Activated T-cell treated with anti-CD3 and anti-CD28 coated beads, Interleukin-2, amount 50 U/mL, for 4 hours (primary cell): ENCODE data around the gene FAM219B. TPM values are rescaled to one million over a fixed set of nuclear protein-coding genes. Genes with fewer than 3 reads are reported as not detected.

ENCODE experiments used
- ATAC-seq, 2 donors: fragments of 200-7000 bp; cut with Tn5 transposase; one replicate each; pipeline ENCODE4 v1.10.0; 2021
- DNase-seq: peaks from one replicate; pipeline ENCODE4 v3.0.0-alpha.2; 2020
- H3K27me3 Mint-ChIP-seq: one replicate; pipeline ENCODE4 v1.8.0; 2021; ENCODE audit warnings: low read depth, mixed read lengths
- H3K36me3 Mint-ChIP-seq: one replicate; pipeline ENCODE4 v1.8.0; 2022; ENCODE audit warnings: mixed read lengths; ENCODE audit not compliant: insufficient read depth
- H3K4me1 Mint-ChIP-seq: one replicate; pipeline ENCODE4 v1.8.0; 2021; ENCODE audit warnings: low read depth, mixed read lengths
- H3K4me3 Mint-ChIP-seq: one replicate; pipeline ENCODE4 v1.8.0; 2021; ENCODE audit warnings: mild to moderate bottlenecking, moderate library complexity, mixed read lengths
- H3K9me3 Mint-ChIP-seq: one replicate; pipeline ENCODE4 v1.8.0; 2021; ENCODE audit warnings: mixed read lengths
- total RNA-seq, 3 donors: library from RNA; stranded (reverse); gene quantifications; one replicate each; pipeline ENCODE4 v1.2.1, GENCODE V29; 2021

The FAM219B gene
- total RNA-seq, 3 donors from 2014 or later: 23.6 to 26.6 (median 26.4) TPM

DNA sequence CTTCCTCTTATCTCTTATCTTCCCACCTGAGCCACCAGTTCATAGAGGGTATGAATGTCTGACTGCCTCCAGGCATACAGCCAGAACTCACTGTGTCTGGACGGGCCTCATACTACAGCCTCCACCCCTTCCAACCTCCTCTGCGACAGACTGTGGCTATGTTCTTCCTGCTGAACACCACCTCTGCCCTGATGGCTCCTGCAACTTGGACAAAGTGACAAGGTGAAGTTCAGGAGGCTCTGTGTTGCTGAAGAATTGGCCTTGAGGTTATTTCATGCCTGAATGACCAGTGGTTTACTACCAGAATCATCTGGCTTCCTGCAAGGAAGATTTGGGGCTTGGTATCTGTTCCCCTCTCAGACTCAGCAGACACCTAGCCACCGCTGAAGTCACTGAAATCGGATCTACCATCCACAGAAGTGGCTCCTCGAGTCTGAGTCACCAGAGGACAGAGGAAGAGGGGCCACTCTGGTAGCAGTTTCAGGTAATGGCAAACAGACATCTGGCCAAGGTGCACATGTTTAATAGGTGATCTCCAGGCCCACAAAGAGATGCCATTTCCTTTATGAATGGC is 49.5 kb downstream of the FAM219B start:
- ATAC-seq (no peak), DNase-seq (no peak)
- Mint-ChIP-seq H3K27me3 (no peaks in the 10 kb centered on the region), H3K4me1 (peaks cover 39% of the 10 kb centered on the region), H3K9me3 (no peaks in the 10 kb centered on the region), H3K4me3 (no peak overlapping the region), H3K36me3 (peaks cover 8% of the 10 kb centered on the region)

DNA sequence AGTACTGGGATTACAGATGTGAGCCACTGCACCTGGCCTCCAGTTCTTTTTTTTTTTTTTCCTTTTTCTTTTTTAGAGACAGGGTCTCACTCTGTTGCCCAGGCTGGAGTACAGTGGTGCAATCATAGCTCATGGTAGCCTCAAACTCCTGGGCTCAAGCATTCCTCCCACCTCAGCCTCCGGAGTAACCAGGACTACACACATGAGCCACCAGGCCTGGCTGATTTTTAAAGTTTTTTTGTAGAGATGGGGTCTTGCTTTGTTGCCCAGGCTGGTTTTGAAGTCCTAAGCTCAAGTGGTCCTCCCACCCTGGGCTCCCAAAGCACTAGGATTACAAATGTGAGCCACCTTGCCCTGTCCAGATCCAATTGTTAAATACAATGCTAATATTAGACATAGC is 50.1 kb downstream of the FAM219B start:
- Mint-ChIP-seq H3K4me3 (no peak overlapping the region), H3K36me3 (peaks cover 10% of the 10 kb centered on the region), H3K4me1 (peaks cover 39% of the 10 kb centered on the region), H3K9me3 (no peaks in the 10 kb centered on the region), H3K27me3 (no peaks in the 10 kb centered on the region)
- no peak for ATAC-seq
- DNase-seq: no peak

DNA sequence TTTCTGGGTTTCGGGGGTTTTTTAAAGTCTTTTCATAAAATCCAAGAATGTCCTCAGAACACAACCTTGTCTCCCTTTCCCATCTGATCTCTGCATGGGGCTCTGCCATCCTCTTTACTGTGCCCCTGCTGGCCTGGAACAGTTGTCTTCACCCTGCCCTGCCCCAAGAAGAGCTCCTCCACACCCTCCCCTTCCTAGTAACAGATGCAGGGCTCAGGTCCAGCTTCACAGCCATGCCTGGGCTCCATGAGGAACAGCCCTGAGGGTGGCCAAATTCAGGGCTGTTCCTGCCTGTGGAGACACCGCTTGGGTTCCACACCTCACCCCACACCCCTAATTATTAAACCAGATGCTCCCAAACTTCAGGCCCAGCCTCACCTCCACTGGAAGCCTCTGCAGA is 50.8 kb downstream of the FAM219B start:
- Mint-ChIP-seq H3K36me3 (peaks cover 13% of the 10 kb centered on the region), H3K9me3 (no peaks in the 10 kb centered on the region), H3K27me3 (no peaks in the 10 kb centered on the region), H3K4me1 (peaks cover 34% of the 10 kb centered on the region), H3K4me3 (no peak overlapping the region)
- DNase-seq: no peak
- no peak for ATAC-seq

DNA sequence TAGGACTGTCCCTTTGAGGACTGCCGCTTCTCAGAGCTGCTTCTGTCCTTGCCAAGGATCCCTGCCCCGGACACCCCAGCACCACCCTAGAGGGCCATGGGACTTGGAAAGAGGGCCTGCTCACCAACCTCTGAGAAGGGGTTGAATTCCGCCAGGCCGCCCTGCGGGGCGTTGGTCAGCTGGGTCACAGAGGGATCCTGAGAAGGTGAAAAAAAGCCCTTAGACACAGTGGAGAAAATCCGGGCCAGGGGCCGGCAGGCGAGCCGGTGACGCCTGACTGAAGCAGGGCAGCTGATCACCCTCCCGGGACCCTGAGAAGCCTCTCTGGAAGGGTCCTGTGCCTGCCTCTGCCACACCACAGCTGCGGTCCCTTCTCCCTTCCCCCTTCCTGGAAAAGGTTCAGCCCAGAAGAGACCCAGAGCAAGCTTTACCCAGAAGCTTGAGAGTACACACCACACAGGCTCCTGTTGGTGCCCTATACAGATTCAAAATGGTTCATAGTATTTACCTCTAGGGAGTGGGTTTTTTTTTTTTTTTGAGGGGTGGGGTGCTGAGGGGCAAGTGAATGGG is 52.1 kb downstream of the FAM219B start:
- ATAC-seq (no peak), DNase-seq (no peak)
- H3K27me3 Mint-ChIP-seq: no peaks in the 10 kb centered on the region
- H3K4me1 Mint-ChIP-seq: peaks cover 31% of the 10 kb centered on the region
- no peaks in the 10 kb centered on the region for H3K9me3 Mint-ChIP-seq
- peaks cover 18% of the 10 kb centered on the region for H3K36me3 Mint-ChIP-seq
- H3K4me3 Mint-ChIP-seq: no peak overlapping the region

DNA sequence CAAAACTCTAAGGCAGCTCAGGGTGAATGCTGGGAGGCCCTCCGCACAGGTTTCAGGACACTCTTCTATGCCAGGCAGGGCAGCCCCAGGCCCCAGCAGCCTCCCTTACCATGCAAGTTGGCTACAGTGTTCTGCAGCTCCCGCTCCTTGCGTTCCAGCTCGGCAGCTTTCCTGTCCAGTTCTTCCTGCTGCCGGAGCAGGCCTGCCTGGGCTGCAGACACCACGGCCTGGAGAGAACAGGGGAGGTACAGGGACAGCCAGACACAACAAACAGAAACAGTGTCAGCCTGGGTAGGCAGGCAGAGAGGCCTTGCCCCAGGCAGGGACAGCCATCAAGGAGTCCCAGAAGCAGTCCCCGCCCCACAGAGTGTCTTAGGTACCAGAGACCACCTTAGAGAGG is 54.7 kb downstream of the FAM219B start:
- no peaks in the 10 kb centered on the region for H3K9me3 Mint-ChIP-seq
- no peak overlapping the region for H3K4me3 Mint-ChIP-seq
- H3K4me1 Mint-ChIP-seq: peaks cover 8% of the 10 kb centered on the region
- H3K36me3 Mint-ChIP-seq: peaks cover 27% of the 10 kb centered on the region
- ATAC-seq (no peak), DNase-seq (no peak)
- H3K27me3 Mint-ChIP-seq: no peaks in the 10 kb centered on the region

DNA sequence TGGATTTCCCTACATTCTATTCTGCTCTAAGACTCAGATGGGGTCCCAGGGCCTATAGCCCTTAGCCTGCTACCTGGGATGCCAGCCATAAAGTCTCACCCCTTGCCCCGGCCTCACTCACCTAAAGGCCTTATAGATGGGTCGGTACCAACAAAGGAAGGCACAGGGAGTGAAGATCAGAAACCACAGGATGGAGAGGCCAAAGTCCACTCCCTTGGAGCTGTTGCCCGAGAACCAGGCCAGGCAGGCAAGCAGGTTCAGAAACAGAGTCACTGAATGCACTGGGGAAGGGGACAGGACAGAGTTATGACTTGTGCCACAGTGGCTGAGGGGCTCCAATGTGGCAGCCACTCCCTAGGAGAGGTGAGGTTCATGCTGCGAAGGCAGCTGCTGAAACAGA is 56.3 kb downstream of the FAM219B start:
- Mint-ChIP-seq H3K9me3 (no peaks in the 10 kb centered on the region), H3K27me3 (no peaks in the 10 kb centered on the region), H3K36me3 (peaks cover 28% of the 10 kb centered on the region)

More for the DNA sequence above, 56.3 kb downstream of the FAM219B start:
- DNase-seq: no peak
- no peak for ATAC-seq
- Mint-ChIP-seq H3K4me3 (no peak overlapping the region), H3K4me1 (peaks cover 8% of the 10 kb centered on the region)

Other genes with a start within 250 kb of the FAM219B start
- gene EDC3, start 210.8 kb downstream of the FAM219B start, total RNA-seq: 10 to 100 TPM; 52.2 to 57.1 (median 56.6) TPM
- gene CYP1A1, start 181.3 kb downstream of the FAM219B start, total RNA-seq: under 1 TPM; 0.60 to 0.90 (median 0.76) TPM
- under 1 TPM in 1 of 3 donors, not detected in 2; 0.08 TPM for gene CYP1A2, start 158.0 kb downstream of the FAM219B start, total RNA-seq
- 100 to 1,000 TPM; 368 to 412 (median 397) TPM for gene CSK, start 124.8 kb downstream of the FAM219B start, total RNA-seq
- gene LMAN1L, start 94.0 kb downstream of the FAM219B start, total RNA-seq: under 1 TPM; 0.30 to 0.55 (median 0.40) TPM
- gene CPLX3, start 80.2 kb downstream of the FAM219B start, total RNA-seq: under 1 TPM in 2 of 3 donors, not detected in 1; 0.23 to 0.32 TPM
- 10 to 100 TPM; 52.8 to 64.7 (median 64.0) TPM for gene ULK3, start 63.7 kb downstream of the FAM219B start, total RNA-seq
- 10 to 100 TPM; 81.7 to 91.0 (median 82.9) TPM for gene SCAMP2, start 33.5 kb downstream of the FAM219B start, total RNA-seq
- 10 to 100 TPM; 37.4 to 53.1 (median 46.6) TPM for gene MPI, start 16.8 kb downstream of the FAM219B start, total RNA-seq
- gene COX5A, start 31.2 kb upstream of the FAM219B start, total RNA-seq: 100 to 1,000 TPM; 257 to 291 (median 290) TPM
- gene RPP25, start 49.9 kb upstream of the FAM219B start, total RNA-seq: 10 to 100 TPM; 10.7 to 15.1 (median 13.3) TPM
- gene SCAMP5, start 88.7 kb upstream of the FAM219B start, total RNA-seq: 1 to 10 TPM in 2 of 3 donors, under 1 TPM in 1; 0.90 to 6.7 (median 1.8) TPM
- 10 to 100 TPM; 15.4 to 17.9 (median 17.8) TPM for gene PPCDC, start 116.7 kb upstream of the FAM219B start, total RNA-seq